Stimulated activated CD8-positive, alpha-beta memory T cell treated with anti-CD3 and anti-CD28 coated beads, Interleukin-12 subunit alpha, Interleukin-12 subunit beta, amount 100 ng/mL, for 1 hour (primary cell): ENCODE results near the gene CEACAM20.
"Not testable (repeated sequence)": the region's sequence is repeated elsewhere in the genome, so short reads cannot be mapped to it uniquely, and the experiment has no call there.

ENCODE experiments used
- DNase-seq: peaks from one replicate; pipeline ENCODE4 v3.0.0-alpha.2; 2020; ENCODE audit warnings: low read depth

The CEACAM20 gene

DNA sequence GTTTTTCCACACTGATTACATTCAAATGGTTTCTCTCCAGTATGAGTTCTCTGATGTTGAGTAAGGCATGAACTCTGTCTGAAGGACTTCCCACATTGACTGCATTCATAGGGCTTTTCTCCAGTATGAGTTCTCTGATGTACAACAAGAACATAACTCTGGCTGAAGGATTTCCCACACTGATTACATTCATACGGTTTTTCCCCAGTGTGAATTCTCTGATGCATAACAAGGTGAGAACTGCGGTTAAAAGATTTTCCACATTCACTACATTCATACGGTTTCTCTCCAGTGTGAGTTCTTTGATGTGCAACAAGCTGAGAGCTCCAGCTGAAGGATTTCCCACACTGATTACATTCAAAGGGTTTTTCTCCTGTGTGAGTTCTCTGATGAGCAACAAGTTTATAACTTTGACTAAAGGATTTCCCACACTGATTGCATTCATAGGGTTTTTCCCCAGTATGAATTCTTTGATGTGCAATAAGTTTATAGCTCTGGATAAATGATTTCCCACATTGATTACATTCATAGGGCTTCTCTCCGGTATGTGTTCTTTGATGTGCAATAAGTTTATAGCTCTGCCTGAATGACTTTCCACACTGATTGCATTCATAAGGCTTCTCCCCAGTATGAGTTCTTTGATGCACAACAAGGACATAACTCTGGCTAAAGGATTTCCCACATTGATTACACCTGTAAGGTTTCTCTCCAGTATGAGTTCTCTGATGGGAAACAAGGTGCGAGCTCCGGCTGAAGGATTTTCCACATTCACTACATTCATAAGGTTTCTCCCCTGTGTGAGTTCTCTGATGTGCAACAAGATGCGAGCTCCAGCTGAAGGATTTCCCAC, 52.7 kb downstream of the CEACAM20 start:
- DNase-seq, result no peak

DNA sequence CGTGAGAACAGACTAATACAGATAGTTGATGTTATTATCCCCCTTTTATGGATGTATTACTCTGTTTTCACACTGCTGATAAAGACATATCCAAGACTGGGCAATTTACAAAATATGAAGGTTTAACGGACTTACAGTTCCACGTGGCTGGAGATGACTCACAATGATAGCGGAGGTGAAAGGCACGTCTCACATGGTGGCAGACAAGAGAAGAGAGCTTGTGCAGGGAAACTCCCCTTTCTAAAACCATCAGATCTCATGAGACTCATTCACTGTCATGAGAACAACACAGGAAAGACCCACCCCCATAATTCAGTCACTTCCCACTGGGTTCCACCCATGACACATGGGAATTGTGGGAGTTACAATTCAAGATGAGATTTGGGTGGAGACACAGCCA, 60.7 kb downstream of the CEACAM20 start:
- not testable (repeated sequence) for DNase-seq

DNA sequence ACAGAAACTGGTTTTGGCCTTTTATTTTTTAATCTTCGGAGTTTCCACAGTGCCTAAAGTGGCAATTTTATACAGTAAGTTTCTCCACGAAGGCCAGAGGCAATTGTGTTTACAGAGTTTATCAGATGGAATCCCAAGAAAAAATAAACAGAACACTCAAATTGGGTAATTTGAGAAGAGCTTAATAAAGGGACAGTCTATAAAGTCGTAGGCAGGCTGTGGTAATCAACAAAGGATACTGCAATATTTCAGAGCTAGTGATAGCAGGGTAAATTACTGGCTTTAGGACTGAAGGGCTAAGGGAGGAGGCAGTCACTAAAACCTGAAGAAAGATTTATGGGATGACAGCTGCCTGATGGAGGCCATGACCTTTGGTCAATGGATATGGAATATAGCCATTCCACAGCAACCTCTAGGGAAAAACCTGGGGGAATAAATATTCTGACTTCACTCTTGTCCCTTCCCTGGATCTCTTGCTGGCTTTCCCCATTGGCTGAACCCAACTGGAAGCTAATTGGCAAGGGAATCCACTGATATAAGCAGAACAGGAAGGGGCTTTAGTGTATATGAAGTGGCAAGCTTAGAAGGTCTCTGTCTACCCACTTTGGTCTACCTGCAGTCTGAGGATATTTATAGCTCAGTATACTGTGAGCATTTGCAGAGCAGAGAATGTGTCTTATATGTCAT, 66.7 kb downstream of the CEACAM20 start:
- DNase-seq, result not testable (repeated sequence)
